Measurements from ENCODE around the gene RNF5. TPM values are rescaled to one million over a fixed set of nuclear protein-coding genes. Genes with fewer than 3 reads are reported as not detected.

The RNF5 gene
- total RNA-seq, 1 experiment from 2014 or later, result 82.3 TPM

DNA sequence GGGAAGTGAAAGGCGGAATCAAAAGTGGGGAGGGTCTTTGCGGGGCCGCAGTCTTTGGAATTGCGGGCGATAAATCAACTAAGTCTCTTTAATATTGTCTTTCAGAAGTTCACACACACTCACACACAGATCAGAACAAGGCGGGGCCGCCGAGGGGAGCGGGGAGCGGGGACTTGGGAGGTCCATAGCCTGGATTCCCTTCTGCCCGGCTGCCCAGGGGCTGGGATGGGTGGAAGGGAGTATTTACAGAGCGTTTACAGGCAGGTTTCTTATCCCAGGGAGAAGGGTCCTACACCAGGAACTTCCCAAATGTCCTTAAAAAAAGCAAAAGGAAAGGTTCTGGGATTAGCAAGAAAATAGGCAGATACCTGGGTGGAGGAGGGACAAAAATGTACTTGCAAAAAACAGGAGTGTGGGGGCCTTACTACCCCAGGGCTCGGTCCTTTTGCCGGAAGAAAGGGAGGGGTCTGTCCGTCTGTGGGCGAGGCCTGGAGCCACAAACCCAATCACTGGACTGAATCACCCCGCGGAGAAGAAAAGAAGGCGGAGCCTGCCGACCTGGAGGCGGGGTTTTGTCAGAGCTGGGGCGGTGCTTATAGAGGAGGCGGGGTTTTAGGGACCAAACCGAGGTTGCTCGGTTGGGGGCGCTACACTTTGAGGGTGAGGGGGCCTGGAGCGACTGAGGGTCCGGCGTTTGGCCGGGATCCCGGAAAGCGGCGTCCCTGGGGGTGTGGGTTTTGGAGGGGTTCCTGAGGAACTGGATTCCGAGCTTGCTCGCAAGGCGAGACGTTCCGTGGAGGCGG is 29.7 kb upstream of the RNF5 start:
- ATAC-seq, result no peak
- Histone ChIP-seq H3K9me3 (ENCODE audit: control insufficient read depth, insufficient read depth, low read depth, low read length) (no peaks in the 10 kb centered on the region), H3K4me3 (ENCODE audit: low read depth in 2 of 2, low read length in 2 of 2) (no peak overlapping the region), H3K36me3 (ENCODE audit: control insufficient read depth, insufficient read depth, low read length) (no peaks in the 10 kb centered on the region; the same call in 1 of the 2 replicates), H3K27me3 (ENCODE audit: control insufficient read depth, insufficient read depth, low read length) (no peaks in the 10 kb centered on the region), H3K27ac (ENCODE audit: low read length) (no peak overlapping the region), H3K4me1 (ENCODE audit: control insufficient read depth, insufficient read depth, low read length) (peaks cover 14% of the 10 kb centered on the region)
- in situ Hi-C loops (cut with HindIII; ENCODE audit: low pct_unique_long_range_greater_than_20kb, low sequenced_read_pairs) (no loop called here), intact Hi-C loops (cut with micrococcal nuclease; ENCODE audit: unreplicated experiment) (no loop called here)
- TF ChIP-seq TCF7L2 (IDR thresholded peaks at IDR 0.05; ENCODE audit: low read depth, low read length) (no peak), SIN3A (IDR thresholded peaks at IDR 0.05; ENCODE audit: borderline replicate concordance, insufficient read depth, low read depth, low read length) (no peak), POLR2AphosphoS5 (IDR thresholded peaks at IDR 0.05; ENCODE audit: low read depth, low read length) (no peak)
- TF ChIP-seq, protein P1, sequence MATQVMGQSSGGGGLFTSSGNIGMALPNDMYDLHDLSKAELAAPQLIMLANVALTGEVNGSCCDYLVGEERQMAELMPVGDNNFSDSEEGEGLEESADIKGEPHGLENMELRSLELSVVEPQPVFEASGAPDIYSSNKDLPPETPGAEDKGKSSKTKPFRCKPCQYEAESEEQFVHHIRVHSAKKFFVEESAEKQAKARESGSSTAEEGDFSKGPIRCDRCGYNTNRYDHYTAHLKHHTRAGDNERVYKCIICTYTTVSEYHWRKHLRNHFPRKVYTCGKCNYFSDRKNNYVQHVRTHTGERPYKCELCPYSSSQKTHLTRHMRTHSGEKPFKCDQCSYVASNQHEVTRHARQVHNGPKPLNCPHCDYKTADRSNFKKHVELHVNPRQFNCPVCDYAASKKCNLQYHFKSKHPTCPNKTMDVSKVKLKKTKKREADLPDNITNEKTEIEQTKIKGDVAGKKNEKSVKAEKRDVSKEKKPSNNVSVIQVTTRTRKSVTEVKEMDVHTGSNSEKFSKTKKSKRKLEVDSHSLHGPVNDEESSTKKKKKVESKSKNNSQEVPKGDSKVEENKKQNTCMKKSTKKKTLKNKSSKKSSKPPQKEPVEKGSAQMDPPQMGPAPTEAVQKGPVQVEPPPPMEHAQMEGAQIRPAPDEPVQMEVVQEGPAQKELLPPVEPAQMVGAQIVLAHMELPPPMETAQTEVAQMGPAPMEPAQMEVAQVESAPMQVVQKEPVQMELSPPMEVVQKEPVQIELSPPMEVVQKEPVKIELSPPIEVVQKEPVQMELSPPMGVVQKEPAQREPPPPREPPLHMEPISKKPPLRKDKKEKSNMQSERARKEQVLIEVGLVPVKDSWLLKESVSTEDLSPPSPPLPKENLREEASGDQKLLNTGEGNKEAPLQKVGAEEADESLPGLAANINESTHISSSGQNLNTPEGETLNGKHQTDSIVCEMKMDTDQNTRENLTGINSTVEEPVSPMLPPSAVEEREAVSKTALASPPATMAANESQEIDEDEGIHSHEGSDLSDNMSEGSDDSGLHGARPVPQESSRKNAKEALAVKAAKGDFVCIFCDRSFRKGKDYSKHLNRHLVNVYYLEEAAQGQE (IDR thresholded peaks at IDR 0.05; ENCODE audit: insufficient read depth in 1 of 2, low read depth in 2 of 2, low read length in 1 of 2), result no peak
- TF ChIP-seq, protein P2, sequence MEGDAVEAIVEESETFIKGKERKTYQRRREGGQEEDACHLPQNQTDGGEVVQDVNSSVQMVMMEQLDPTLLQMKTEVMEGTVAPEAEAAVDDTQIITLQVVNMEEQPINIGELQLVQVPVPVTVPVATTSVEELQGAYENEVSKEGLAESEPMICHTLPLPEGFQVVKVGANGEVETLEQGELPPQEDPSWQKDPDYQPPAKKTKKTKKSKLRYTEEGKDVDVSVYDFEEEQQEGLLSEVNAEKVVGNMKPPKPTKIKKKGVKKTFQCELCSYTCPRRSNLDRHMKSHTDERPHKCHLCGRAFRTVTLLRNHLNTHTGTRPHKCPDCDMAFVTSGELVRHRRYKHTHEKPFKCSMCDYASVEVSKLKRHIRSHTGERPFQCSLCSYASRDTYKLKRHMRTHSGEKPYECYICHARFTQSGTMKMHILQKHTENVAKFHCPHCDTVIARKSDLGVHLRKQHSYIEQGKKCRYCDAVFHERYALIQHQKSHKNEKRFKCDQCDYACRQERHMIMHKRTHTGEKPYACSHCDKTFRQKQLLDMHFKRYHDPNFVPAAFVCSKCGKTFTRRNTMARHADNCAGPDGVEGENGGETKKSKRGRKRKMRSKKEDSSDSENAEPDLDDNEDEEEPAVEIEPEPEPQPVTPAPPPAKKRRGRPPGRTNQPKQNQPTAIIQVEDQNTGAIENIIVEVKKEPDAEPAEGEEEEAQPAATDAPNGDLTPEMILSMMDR (IDR thresholded peaks at IDR 0.05), result no peak
- no peak for DNase-seq (ENCODE audit: low read depth, low spot score)
- POLR2A ChIA-PET, result no interaction called here
- CTCF ChIA-PET, result no interaction called here
- BruUV-seq (replicated peaks), result no TSS peak

DNA sequence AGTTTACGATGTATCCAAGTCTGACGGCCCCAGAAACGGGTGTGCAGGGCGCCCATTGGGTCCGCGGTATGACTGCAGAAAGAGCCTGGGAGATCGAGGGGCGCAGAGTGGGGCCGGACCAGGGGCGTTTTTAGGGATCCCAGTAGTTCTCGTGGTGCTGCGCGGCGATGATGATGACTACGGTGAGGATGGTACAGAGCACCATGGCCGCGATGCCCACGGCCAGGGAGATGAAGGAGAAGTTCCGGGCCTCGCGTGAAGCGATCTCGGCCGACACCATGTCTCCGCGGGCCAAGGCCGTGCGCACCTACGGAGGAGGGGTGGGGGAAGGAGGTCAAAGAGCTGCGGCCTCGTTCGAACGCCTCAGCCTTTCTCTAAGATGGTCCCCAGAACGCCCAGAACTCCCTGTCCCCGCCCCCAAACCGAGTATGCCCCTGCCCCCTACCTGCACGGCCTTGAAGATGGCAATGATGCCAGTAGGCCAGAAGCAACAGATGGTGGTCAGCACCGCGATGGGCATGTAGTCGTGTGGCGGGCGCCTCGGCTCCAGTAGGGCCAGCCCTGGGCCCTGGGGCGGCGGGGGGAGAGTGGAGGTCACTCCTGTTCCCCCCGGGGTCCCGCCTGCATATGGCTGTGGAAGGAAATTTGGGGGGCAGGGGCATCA is 29.0 kb upstream of the RNF5 start:
- Histone ChIP-seq H3K4me3 (ENCODE audit: low read depth in 2 of 2, low read length in 2 of 2) (no peak overlapping the region), H3K4me1 (ENCODE audit: control insufficient read depth, insufficient read depth, low read length) (peaks cover 14% of the 10 kb centered on the region), H3K36me3 (ENCODE audit: control insufficient read depth, insufficient read depth, low read length) (no peaks in the 10 kb centered on the region; the same call in 1 of the 2 replicates), H3K9me3 (ENCODE audit: control insufficient read depth, insufficient read depth, low read depth, low read length) (no peaks in the 10 kb centered on the region), H3K27ac (ENCODE audit: low read length) (no peak overlapping the region), H3K27me3 (ENCODE audit: control insufficient read depth, insufficient read depth, low read length) (no peaks in the 10 kb centered on the region)
- ATAC-seq (no peak), DNase-seq (ENCODE audit: low read depth, low spot score) (no peak)
- ChIA-PET POLR2A (no interaction called here), CTCF (no interaction called here)
- BruUV-seq (replicated peaks), result no TSS peak
- in situ Hi-C loops (cut with HindIII; ENCODE audit: low pct_unique_long_range_greater_than_20kb, low sequenced_read_pairs) (no loop called here), intact Hi-C loops (cut with micrococcal nuclease; ENCODE audit: unreplicated experiment) (no loop called here)
- TF ChIP-seq, protein P1 (IDR thresholded peaks at IDR 0.05; ENCODE audit: insufficient read depth in 1 of 2, low read depth in 2 of 2, low read length in 1 of 2), result no peak
- TF ChIP-seq, protein P2 (IDR thresholded peaks at IDR 0.05), result no peak
- TF ChIP-seq POLR2AphosphoS5 (IDR thresholded peaks at IDR 0.05; ENCODE audit: low read depth, low read length), result no peak
- no peak for TF ChIP-seq SIN3A (IDR thresholded peaks at IDR 0.05; ENCODE audit: borderline replicate concordance, insufficient read depth, low read depth, low read length)
- no peak for TF ChIP-seq TCF7L2 (IDR thresholded peaks at IDR 0.05; ENCODE audit: low read depth, low read length)

Data from Panc1 (cell line).